Fibroblast of skin of left quadriceps (primary cell): ENCODE data around the gene BST1.
A peak's percentile ranks its signal among the peaks of the same experiment; 100 is the strongest.

Experiments
- DNase-seq, 2 experiments: peaks; one replicate each; pipeline ENCODE4 v3.0.0-alpha.2; 2013; ENCODE audit warnings: low read depth in 2 of 2

Gene BST1

GRCh38 chr4:15702941-15703403, at the start of gene BST1:
TSS of gene BST1 (plus strand) at chr4:15703065. CDS start at chr4:15703145, 80 bp downstream.
- DNase-seq, result no peak

- DNase-seq, result no peak
These were observed 49.4 kb upstream of the BST1 start for GRCh38 chr4:15653420-15653819.

- DNase-seq, result no peak
These were observed 48.8 kb upstream of the BST1 start for GRCh38 chr4:15653864-15654592.

GRCh38 chr4:15654593-15655222, 48.2 kb upstream of the BST1 start:
- DNase-seq, result no peak

GRCh38 chr4:15655223-15656037, 47.4 kb upstream of the BST1 start, which contains the start of gene FBXL5:
TSS of gene FBXL5 (minus strand) at chr4:15655357. CDS start at chr4:15655287, 70 bp downstream.
- peak; percentile 75 to 76 for DNase-seq

GRCh38 chr4:15656038-15656470, 46.8 kb upstream of the BST1 start:
- DNase-seq, result no peak

GRCh38 chr4:15657366-15657765, 45.5 kb upstream of the BST1 start:
- no peak for DNase-seq

GRCh38 chr4:15658136-15658770, 44.6 kb upstream of the BST1 start:
- DNase-seq, result no peak

- DNase-seq, result no peak
These were observed 44.1 kb upstream of the BST1 start for GRCh38 chr4:15658781-15659180.

GRCh38 chr4:15659768-15660570, 42.9 kb upstream of the BST1 start:
- DNase-seq, result no peak

- DNase-seq, result no peak
These were observed 37.0 kb upstream of the BST1 start for GRCh38 chr4:15665753-15666365.

GRCh38 chr4:15667006-15667405, 35.9 kb upstream of the BST1 start:
- DNase-seq, result no peak

GRCh38 chr4:15668566-15669435, 34.1 kb upstream of the BST1 start:
- DNase-seq, result no peak

- no peak for DNase-seq
These were observed 32.3 kb upstream of the BST1 start for GRCh38 chr4:15670576-15670975.

GRCh38 chr4:15672101-15672500, 30.8 kb upstream of the BST1 start:
- no peak for DNase-seq

GRCh38 chr4:15673337-15673736, 29.5 kb upstream of the BST1 start:
- DNase-seq, result no peak

- DNase-seq, result no peak
These were observed 28.8 kb upstream of the BST1 start for GRCh38 chr4:15674046-15674445.

GRCh38 chr4:15674926-15675325, 27.9 kb upstream of the BST1 start:
- DNase-seq, result no peak

GRCh38 chr4:15675356-15675755, 27.5 kb upstream of the BST1 start:
- no peak for DNase-seq

GRCh38 chr4:15676039-15676438, 26.8 kb upstream of the BST1 start:
- no peak for DNase-seq
